Astrocyte (in vitro differentiated cells and primary cell): ENCODE data around the gene UTS2B. TPM values are rescaled to one million over a fixed set of nuclear protein-coding genes. Genes with fewer than 3 reads are reported as not detected.

Experiments
- DNase-seq: peaks from one replicate; pipeline ENCODE4 v3.0.0-alpha.2; 2010; ENCODE audit warnings: low read depth
- FAIRE-seq: peaks from 2 replicates; lab custom pipeline; 2011; peaks lifted over from hg19 to GRCh38; lab: Jason Lieb, UNC
- H2AFZ ChIP-seq: 2 replicates; pipeline ENCODE4 v1.6.0; 2012; ENCODE audit warnings: low read depth, low read length, inconsistent platforms
- H3K27ac ChIP-seq: 2 replicates; pipeline ENCODE4 v1.5.1; 2011; ENCODE audit warnings: low read depth, low read length, inconsistent platforms
- H3K27me3 ChIP-seq: 2 replicates; pipeline ENCODE4 v1.6.0; 2011; ENCODE audit warnings: low read length, inconsistent platforms; ENCODE audit not compliant: insufficient read depth
- H3K36me3 ChIP-seq: 2 replicates; pipeline ENCODE4 v1.5.1; 2011; ENCODE audit warnings: low read length, inconsistent platforms; ENCODE audit not compliant: insufficient read depth
- H3K4me1 ChIP-seq: 2 replicates; pipeline ENCODE4 v1.5.1; 2011; ENCODE audit warnings: low read length, inconsistent platforms; ENCODE audit not compliant: insufficient read depth
- H3K4me2 ChIP-seq: 2 replicates; pipeline ENCODE4 v1.6.0; 2012; ENCODE audit warnings: low read length, inconsistent platforms
- H3K4me3 ChIP-seq: 2 replicates; pipeline ENCODE4 v1.5.1; 2011; ENCODE audit warnings: low read depth, mild to moderate bottlenecking, low read length, inconsistent platforms; ENCODE audit not compliant: insufficient read depth
- H3K79me2 ChIP-seq: 2 replicates; pipeline ENCODE4 v1.6.0; 2012; ENCODE audit warnings: mild to moderate bottlenecking, low read length, inconsistent platforms; ENCODE audit not compliant: insufficient read depth
- H3K9ac ChIP-seq: 2 replicates; pipeline ENCODE4 v1.6.0; 2012; ENCODE audit warnings: mild to moderate bottlenecking, low read length, inconsistent platforms
- H3K9me3 ChIP-seq: 2 replicates; pipeline ENCODE4 v1.5.1; 2012; ENCODE audit warnings: low read depth, mild to moderate bottlenecking, low read length, inconsistent platforms; ENCODE audit not compliant: insufficient read depth
- H4K20me1 ChIP-seq: 2 replicates; pipeline ENCODE4 v1.6.0; 2012; ENCODE audit warnings: low read length, inconsistent platforms; ENCODE audit not compliant: insufficient read depth
- H3K27ac Mint-ChIP-seq: one replicate; pipeline ENCODE4 v1.8.0; 2021; ENCODE audit warnings: mild to moderate bottlenecking, mixed read lengths; ENCODE audit not compliant: unreplicated experiment
- H3K27me3 Mint-ChIP-seq: one replicate; pipeline ENCODE4 v1.8.0; 2021; ENCODE audit warnings: low read depth, mixed read lengths; ENCODE audit not compliant: unreplicated experiment
- H3K36me3 Mint-ChIP-seq: one replicate; pipeline ENCODE4 v1.8.0; 2021; ENCODE audit warnings: low read depth, mixed read lengths; ENCODE audit not compliant: unreplicated experiment
- H3K4me1 Mint-ChIP-seq: one replicate; pipeline ENCODE4 v1.8.0; 2021; ENCODE audit warnings: low read depth, mixed read lengths; ENCODE audit not compliant: unreplicated experiment
- H3K4me3 Mint-ChIP-seq: one replicate; pipeline ENCODE4 v1.8.0; 2021; ENCODE audit warnings: mild to moderate bottlenecking, moderate library complexity, mixed read lengths; ENCODE audit not compliant: unreplicated experiment
- H3K9me3 Mint-ChIP-seq: one replicate; pipeline ENCODE4 v1.8.0; 2021; ENCODE audit warnings: mild to moderate bottlenecking, mixed read lengths; ENCODE audit not compliant: unreplicated experiment
- CTCF ChIP-seq: IDR thresholded peaks from 2 replicates; pipeline ENCODE4 v1.5.1; 2011; ENCODE audit warnings: low read depth, mild to moderate bottlenecking, inconsistent platforms, low read length, moderate library complexity; ENCODE audit not compliant: insufficient read depth
- EZH2 ChIP-seq: IDR thresholded peaks from 2 replicates; pipeline ENCODE4 v1.6.1; 2012; ENCODE audit warnings: mild to moderate bottlenecking, low read length, inconsistent platforms; ENCODE audit not compliant: insufficient read depth
- total RNA-seq: library from RNA; stranded (reverse); gene quantifications from 2 replicates; pipeline ENCODE4 v1.2.1, GENCODE V29; 2021

The UTS2B gene
- total RNA-seq, 1 donor from 2014 or later: 0.75 TPM

GRCh38 chr3:191379446-191379845, 49.1 kb upstream of the UTS2B start:
- Histone ChIP-seq H3K27ac (no peak overlapping the region), H3K9ac (no peak overlapping the region), H3K79me2 (peaks cover 10% of the 10 kb centered on the region), H3K9me3 (no peaks in the 10 kb centered on the region), H3K4me1 (peaks cover 16% of the 10 kb centered on the region), H3K36me3 (peaks cover 44% of the 10 kb centered on the region), H2AFZ (no peak overlapping the region), H4K20me1 (no peaks in the 10 kb centered on the region), H3K4me3 (no peak overlapping the region), H3K27me3 (no peaks in the 10 kb centered on the region), H3K4me2 (no peak overlapping the region)
- Mint-ChIP-seq H3K27ac (no peak overlapping the region), H3K36me3 (peaks cover 12% of the 10 kb centered on the region), H3K4me3 (no peak overlapping the region), H3K27me3 (no peaks in the 10 kb centered on the region), H3K9me3 (no peaks in the 10 kb centered on the region), H3K4me1 (peaks cover 30% of the 10 kb centered on the region)
- FAIRE-seq (no peak), DNase-seq (no peak)
- TF ChIP-seq CTCF (no peak), EZH2 (no peak)

GRCh38 chr3:191378142-191378812, 48.0 kb upstream of the UTS2B start:
- Mint-ChIP-seq H3K4me3 (no peak overlapping the region), H3K27me3 (no peaks in the 10 kb centered on the region), H3K36me3 (peaks cover 12% of the 10 kb centered on the region), H3K9me3 (no peaks in the 10 kb centered on the region), H3K4me1 (peaks cover 29% of the 10 kb centered on the region), H3K27ac (no peak overlapping the region)
- Histone ChIP-seq H3K36me3 (peaks cover 44% of the 10 kb centered on the region), H3K4me3 (no peak overlapping the region), H3K27me3 (no peaks in the 10 kb centered on the region), H3K79me2 (peaks cover 11% of the 10 kb centered on the region), H4K20me1 (no peaks in the 10 kb centered on the region), H3K4me1 (peaks cover 16% of the 10 kb centered on the region), H3K9me3 (no peaks in the 10 kb centered on the region), H3K27ac (no peak overlapping the region), H2AFZ (no peak overlapping the region), H3K4me2 (no peak overlapping the region), H3K9ac (no peak overlapping the region)
- DNase-seq (no peak), FAIRE-seq (no peak)
- TF ChIP-seq EZH2 (no peak), CTCF (no peak)

GRCh38 chr3:191376516-191377141, 46.3 kb upstream of the UTS2B start:
- peak overlapping the region; percentile 63 for H3K4me2 ChIP-seq
- Mint-ChIP-seq H3K9me3 (no peaks in the 10 kb centered on the region), H3K4me3 (no peak overlapping the region), H3K27ac (peak overlapping the region; percentile 66), H3K36me3 (peaks cover 12% of the 10 kb centered on the region), H3K4me1 (peaks cover 21% of the 10 kb centered on the region), H3K27me3 (no peaks in the 10 kb centered on the region)
- H3K27ac ChIP-seq: peak overlapping the region; percentile 53
- peak overlapping the region; percentile 1 for H3K4me3 ChIP-seq
- peaks cover 28% of the 10 kb centered on the region for H3K36me3 ChIP-seq
- H3K9me3 ChIP-seq: no peaks in the 10 kb centered on the region
- DNase-seq: peak; percentile 67
- H4K20me1 ChIP-seq: no peaks in the 10 kb centered on the region
- peaks cover 16% of the 10 kb centered on the region for H3K4me1 ChIP-seq
- TF ChIP-seq CTCF (no peak), EZH2 (no peak)
- peak; percentile 72 for FAIRE-seq
- H3K9ac ChIP-seq: peak overlapping the region; percentile 45
- H2AFZ ChIP-seq: no peak overlapping the region
- H3K27me3 ChIP-seq: no peaks in the 10 kb centered on the region
- peaks cover 20% of the 10 kb centered on the region for H3K79me2 ChIP-seq
